LNCaP clone FGC (cell line): ENCODE measurements around the gene KLF8.
"Not testable (repeated sequence)": the region's sequence is repeated elsewhere in the genome, so short reads cannot be mapped to it uniquely, and the experiment has no call there.

Experiments used
- DNase-seq: peaks from one replicate; pipeline ENCODE4 v3.0.0-alpha.2; 2011; ENCODE audit warnings: low read depth
- H3K4me3 ChIP-seq: 2 replicates; pipeline ENCODE4 v1.5.1; 2011; ENCODE audit warnings: mild to moderate bottlenecking, low read depth, low read length, control low read depth
- CTCF ChIP-seq: IDR thresholded peaks from 2 replicates; pipeline ENCODE4 v1.5.1; 2012; ENCODE audit warnings: mild to moderate bottlenecking; ENCODE audit not compliant: control insufficient read depth, insufficient read depth; ENCODE audit errors: extremely low read depth

Gene KLF8

GRCh38 chrX:56232221-56233082 lies at the start of gene KLF8:
Gene KLF8 (plus strand): TSS chrX:56232356. CDS start chrX:56233335, 979 bp downstream.
- DNase-seq: no peak
- no peak for TF ChIP-seq CTCF
- H3K4me3 ChIP-seq: no peak within 1 kb of the TSS

DNA sequence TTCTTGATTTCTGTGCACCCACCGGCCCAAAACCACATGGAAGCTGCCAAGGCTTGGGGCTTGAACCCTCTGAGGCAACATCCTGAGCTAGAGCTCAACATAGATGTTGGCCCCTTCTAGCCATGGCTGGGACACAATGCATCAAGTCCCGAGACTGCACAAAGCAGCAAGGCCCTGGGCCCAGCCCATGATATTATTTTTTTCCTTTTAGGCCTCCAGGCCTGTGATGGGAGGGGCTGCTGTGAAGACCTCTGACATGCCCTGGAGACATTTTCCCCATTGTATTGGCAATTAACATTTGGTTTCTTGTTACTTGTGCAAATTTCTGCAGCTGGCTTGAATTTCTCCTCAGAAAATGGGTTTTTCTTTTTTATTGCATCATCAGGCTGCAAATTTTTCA lies 25.2 kb upstream of the KLF8 start:
- not testable (repeated sequence) for DNase-seq, H3K4me3 ChIP-seq

- TF ChIP-seq CTCF: no peak
- H3K4me3 ChIP-seq: no peak overlapping the region
- no peak for DNase-seq
Measured at GRCh38 chrX:56211701-56212100, 20.5 kb upstream of the KLF8 start.

- DNase-seq: no peak
- TF ChIP-seq CTCF: no peak
- no peak overlapping the region for H3K4me3 ChIP-seq
Measured at GRCh38 chrX:56216332-56216731, 15.8 kb upstream of the KLF8 start.

DNA sequence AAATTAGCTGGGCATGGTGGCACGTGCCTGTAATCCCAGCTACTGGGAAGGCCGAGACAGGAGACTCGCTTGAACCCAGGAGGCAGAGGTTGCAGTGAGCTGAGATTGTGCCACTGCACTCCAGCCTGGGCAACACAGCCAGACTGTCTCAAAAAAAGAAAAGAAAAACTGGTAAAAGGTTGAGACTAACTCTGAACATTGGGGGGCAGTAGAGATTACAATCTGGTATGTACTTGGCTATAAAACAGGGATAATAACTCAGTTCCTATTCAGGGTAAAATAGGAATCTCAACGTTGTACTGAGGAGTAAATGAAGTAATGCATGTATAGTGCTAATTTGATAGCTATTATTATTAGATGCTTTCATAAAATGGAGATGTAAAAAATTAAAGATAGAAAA lies 12.5 kb upstream of the KLF8 start:
- no peak overlapping the region for H3K4me3 ChIP-seq
- no peak for DNase-seq
- no peak for TF ChIP-seq CTCF

DNA sequence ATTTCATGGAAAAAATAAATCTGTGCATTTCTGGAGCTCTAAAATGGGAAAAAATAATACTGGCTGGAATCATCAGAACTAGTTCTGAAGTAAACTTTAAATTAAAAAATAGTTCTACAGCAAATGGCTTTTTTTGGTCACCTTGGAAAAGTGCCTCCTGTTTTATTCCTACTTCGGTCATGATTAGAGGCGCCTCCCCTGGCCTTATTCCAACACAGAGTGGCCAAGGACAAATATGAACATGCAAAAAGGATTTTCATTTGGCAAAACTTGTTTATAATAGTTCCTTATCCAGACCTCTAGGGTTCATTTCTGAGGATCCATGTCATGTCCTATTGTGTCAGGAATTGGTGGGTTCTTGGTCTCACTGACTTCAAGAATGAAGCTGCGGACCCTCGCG lies 11.1 kb upstream of the KLF8 start:
- no peak overlapping the region for H3K4me3 ChIP-seq
- no peak for DNase-seq
- TF ChIP-seq CTCF: no peak

DNA sequence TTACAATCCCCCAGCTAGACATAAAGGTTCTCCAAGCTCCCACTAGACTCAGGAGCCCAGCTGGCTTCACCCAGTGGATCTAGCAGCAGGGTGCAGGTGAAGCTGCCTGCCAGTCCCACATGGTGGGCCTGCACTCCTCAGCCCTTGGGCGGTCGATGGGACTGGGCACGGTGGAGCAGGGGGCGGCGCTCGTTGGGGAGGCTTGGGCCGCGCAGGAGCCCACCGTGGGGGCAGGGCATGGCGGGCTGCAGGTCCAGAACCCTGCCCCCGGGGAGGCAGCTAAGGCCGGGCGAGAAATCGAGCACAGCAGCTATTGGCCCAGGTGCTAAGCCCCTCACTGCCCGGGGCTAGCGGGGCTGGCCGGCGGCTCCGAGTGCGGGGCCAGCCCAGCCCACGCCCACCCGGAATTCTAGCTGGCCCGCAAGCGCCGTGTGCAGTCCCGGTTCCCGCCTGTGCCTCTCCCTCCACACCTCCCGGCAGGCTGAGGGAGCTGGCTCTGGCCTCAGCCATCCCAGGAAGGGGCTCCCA lies 9.6 kb upstream of the KLF8 start:
- H3K4me3 ChIP-seq: no peak overlapping the region
- no peak for DNase-seq
- no peak for TF ChIP-seq CTCF
